Medulla oblongata (tissue), 1 donor: ENCODE measurements around the gene TMC8.

Experiments used
- DNase-seq: peaks from one replicate; pipeline ENCODE4 v3.0.0-alpha.2; 2015; ENCODE audit errors: extremely low spot score

Gene TMC8

DNA sequence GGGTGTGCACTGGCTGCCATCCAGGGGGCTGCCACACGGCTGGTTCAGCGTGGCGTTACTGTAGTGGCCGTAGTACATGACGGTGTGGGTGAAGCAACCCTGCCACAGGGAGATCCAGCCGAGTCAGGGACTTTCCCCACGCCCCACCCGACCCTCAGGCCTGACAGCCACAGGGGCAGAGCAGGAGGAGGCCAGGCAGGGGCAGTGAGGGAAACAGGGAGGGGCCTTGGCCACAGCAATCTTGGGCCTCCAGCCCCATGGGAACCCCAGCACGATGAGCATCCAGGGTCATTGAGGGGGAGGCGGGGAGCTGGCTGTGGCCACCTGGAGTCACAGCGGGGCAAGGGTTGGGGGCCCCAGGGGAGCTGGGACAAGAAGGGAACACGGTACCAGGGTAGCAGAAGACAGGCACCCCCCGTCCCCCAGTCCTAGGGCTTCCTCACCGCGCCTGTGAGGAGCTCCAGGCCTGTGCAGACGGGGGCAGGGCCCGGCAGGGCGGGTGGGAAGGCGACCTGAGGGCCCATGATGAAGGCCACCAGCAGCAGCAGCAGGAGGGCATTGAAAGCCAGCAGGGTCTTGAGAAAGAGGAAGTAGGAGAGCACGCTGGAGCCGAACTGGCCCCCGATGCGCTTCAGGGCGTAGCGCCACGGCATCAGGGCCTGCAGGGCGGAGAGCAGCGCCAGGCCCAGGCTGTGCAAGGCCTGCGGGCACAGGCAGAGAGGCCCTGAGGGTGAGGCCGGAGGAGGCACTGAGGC is 6.3 kb upstream of the TMC8 start:
- DNase-seq = no peak

DNA sequence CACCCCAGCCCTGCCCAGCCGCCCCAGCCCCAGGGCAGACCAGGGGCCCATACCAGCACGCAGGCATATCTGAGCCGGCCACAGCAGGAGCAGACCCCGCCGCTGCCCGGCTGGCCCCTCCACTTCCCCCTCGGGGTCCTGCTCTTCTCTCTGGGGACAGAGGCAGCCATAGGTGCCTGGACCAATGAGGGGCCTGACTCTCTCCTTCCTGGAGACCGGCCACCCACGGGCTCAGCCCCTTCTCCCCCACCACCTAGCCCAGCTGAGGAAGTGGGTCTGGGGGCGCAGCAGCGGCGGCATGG is 5.8 kb upstream of the TMC8 start:
- DNase-seq = no peak

DNA sequence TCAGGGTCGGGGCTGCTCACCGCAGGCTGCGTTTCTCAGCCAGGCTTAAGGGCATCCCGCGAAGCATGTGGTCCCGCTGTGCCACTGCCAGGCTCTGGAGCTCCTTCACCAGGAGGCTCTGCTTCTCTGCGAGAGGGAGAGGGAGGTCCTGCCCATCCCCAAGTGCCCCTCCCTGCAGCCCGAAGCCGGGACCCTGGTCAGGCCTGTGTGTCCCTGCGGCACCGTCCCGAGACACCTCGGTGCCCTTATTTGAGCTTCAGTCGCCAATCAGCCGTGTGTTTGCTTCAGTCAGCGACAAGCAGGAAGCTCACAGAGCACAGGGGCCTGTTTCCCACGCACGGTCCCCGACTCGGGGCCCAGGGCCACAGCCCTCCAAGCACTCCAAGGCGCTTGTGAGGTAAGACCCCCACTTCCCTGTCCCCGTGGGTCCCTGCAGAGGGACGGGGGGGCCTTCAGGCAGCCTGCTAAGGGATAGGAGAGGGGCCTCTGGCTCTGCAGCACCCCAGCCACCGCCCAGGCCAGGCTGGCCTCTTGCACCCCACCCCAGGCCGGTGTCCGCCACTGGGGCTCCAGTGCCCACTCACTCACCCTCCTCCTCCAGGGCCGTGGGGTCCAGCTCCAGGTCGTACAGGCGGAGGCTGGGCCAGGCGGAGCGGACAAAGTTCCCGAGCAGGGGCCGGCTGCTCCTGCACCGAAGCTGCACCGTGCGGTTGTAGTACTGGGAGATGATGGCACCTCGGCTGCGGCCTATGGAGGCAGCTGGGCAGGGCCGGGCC is 5.2 kb upstream of the TMC8 start:
- DNase-seq = no peak

DNA sequence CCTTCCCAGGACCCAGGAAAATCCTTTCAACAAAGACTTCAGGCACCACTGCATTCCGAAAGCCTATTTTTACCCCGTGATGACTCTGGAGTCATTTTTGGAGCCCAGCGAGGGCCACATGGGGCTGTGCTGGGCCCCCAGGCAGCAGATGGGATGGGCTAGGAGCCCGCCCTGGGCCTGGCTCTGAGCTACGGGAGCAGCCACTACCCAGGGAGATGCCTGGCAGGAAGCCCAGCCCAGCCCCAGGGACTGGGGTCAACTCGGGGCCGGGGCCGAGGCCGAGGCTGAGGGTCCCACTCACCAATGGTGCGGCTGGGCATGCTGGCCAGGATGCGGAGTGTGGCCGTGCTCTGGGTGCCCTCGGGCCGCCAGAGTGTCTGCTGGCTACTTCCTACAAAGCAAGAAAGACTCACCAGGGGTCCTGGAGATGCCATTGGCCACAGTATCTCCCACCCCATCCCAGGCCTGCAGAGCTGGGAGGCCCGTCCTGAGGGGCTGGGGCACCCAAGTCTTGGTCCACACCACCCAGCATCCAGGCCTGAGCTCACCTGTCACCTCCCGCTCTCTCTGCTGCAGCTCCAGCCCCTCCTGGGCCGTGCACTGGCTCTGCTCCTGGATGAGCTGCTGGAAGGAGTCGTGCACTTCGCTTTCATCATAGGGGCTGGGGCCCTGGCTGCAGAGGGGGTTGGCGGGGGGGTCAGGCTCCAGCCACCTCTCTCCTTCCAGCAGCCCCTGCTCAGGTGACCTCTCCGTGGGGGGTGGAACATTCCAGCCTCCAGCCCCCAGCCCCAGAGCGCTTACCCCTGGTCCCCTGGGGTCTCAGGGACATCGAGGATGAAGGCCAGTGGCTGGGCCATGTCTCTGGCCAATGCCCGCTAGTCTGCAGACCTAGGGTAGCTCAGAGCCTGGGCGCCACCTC is 4.3 kb upstream of the TMC8 start:
- no peak for DNase-seq

DNA sequence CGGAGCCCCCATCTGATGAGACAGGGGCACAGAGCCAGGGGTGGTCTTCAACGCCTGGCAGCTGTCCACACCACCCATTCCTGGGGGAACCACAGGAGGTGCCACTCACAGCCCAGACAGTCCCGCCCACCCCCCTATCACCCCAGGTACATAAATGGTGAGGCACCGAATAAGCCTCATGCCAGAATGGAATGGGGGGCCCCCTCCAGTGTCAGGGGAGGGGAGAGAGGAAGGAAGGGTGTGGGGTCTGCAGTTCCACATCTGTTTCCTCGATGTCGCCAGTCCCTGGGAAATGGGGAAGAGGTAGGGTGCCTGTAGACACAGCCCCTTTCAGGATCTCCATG is 3.7 kb upstream of the TMC8 start:
- no peak for DNase-seq

DNA sequence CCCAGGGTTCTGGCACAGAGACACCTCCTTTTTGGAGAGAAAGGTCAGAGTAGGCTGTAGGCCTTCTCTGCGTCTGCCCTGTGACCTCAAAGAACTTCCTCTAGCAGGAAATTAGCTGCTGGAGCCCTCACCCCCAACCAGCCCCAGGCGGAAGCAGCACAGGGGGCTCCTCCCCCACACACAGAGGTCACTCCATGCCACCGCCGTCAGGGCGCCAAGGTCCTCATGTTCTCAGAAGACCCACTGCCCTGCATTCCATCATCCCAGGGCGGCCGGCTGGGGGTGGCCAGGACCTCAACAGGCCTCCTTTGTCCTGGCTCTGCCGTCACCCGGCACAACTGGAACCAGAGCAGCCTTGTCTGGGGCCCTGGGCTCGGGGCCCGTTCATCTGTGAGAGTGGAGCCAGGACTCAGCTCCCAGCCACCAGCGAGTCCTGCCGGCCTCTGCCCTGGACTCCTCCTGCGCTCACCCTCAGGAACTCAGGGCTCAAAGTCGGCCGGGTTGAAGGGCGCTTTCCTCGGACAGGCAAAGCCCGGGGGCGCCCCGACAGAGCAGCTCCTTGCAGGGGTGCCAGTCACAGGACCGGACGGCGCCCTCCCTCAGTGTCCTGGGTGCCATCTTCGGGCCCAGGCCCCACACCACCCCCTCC is 3.2 kb upstream of the TMC8 start:
- peak; percentile 95 for DNase-seq

DNA sequence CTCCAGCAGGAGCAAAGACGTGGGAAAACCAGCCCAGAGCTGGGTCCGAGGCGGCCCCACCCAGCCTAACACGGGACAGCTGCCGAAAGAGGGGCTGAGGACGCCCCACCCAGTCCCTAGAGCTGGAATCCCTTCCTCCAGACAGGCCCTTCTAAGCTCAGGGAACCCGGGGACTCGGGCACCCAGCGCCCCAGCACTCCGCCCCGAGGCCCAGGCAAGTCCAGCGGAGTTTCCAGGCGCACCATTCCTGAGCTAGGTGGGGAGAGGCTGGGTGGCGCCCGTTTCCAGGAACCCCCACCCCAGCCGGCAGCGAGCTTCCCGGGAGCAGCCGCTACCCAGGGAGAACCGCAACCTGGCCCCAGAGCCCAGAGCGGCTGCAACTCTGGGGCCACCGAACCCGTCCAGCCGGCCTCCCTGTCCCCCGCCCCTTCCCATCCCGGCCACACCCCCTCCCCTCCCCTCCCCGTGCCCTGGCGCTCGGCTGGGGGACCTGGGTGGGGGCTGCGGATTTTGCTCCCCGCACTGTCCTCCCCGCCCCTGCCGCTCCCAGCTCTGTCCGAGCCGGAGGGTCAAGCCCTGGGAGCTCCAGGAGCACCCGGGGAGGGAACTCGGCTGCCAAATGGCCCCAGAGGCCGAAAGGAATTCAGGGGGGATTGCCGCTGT is 2.6 kb upstream of the TMC8 start:
- DNase-seq = no peak

DNA sequence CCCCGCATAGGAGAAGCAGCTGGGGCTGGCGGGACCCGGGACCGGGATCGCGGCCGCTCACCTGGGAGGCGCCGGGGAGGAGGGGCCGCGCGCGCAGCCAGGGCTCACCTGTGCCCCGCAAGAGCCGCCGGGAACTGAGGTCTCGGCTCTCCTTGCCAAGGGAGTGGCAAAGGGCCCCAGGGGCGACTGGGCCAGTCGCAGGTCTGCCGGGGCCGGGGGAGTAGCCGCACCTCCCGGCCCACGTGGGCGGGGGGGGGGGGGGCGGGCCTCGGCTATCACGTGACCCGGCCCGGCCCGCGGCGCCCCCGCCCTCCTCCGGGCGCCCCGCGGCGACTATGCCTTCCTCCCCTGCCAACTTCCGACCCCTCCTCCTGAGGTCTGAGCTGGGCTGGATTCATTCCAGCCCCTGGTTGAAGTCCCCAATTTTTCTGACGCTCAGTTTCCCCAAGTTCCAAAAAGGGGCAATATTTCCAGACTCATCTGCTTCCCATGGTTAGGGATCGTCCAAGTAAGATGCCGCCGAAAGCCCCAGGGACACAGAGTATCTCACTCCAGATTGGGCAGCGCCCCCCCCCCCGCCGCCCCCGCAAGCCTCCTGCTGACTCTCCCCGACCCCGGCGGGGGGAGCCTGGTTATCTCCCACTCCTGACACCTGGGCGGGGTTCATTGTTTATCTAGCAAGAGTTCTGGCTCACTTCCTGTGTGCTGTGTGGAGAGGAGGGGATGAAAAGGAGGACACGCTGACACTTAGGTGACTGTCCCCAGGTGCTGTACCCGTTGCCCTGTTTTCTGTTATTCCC is 1.8 kb upstream of the TMC8 start, which contains the start of gene TMC6:
TMC6 (minus strand) TSS at position 205 of the 800 bp plus-strand sequence. CDS start 1,923 bp downstream, outside the sequence.
- peak; percentile 79 for DNase-seq

DNA sequence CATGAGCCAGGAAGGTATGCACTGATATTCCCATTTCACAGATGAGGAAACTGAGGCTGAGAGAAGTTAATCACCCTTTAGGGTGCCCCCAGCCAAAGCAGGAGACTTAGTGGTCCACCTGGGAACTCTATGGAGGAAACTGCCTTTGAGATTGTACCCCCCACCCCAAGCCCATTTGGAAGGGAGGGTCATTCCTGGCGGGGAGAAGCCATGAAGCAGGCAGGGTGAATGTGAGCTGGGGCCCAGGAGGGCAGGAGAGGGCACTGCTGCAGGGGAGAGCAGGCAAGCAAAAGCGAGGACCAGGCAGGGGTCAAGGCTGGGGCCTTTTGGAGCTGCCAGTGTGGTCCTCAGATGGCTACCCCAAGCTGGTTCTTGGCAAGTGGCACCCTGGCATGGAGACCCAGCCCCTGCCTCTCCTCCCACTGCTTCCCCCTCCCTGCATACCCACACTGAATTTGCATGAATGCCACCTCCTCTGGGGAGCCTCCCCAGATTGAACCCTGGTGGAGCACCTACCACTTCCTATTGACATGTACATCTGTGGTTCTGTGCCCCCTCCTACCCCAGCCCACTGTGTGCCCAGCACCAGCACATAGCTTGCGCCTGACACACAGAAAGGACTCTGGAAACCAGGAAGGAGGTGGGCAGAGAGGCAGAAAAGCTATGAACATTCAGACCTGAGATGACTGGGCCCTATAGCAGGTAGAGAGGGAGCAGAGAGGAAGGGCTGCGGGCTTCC is 1.1 kb upstream of the TMC8 start:
- DNase-seq = no peak

DNA sequence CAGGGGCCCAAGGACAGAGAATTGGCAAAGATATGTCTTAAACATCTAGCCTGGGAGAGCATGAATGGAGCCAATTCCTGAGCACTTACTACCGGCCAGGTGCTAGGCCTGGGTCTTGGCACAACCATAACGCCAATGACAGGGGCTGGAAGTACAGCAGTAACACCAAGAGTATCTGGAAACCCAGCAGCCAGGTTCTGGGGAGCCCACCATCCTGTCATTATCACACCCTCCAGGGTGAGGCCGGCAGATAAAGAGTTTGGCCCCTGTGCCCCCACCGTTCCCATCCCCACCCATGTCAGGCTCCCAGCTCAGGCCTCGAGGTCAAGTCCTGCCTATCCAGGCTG is 508 bp upstream of the TMC8 start:
- DNase-seq = no peak

DNA sequence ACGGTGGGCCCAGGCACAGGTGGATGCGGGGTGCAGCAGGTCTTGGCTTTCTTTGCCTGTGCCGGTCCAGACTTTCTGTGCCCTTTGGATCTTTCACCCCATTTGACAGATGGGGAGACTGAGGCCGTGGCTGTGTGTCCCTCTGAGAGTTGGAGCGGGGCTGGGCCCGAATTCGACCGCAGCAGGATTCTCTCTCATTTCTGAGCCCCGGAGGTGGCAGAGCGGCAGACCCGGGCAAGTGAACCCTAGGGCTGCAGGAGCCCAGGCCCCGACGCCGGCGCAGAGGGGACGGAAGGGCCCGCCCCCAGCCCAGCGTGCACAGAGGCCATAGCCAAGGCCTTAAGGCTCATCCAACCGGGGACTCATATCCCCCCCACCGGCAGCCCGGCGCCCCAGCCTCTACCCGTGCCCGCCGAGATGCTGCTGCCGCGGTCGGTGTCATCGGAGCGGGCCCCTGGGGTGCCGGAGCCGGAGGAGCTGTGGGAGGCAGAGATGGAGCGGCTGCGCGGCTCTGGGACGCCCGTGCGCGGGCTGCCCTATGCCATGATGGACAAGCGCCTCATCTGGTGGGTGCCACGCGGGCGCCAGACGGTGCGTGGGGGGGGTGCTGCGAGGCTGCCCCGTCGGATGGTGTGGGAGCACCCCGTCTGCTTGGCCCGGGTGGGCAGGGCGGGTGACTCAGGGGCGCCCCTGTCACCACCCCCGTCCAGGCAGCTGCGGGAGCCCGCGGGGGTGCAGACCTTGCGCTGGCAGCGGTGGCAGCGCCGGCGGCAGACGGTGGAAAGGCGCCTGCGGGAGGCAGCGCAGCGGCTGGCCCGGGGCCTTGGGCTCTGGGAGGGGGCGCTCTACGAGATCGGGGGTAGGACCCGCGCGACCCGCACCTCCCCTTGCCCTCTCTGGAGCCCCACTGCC is 857 bp downstream of the TMC8 start:
- no peak for DNase-seq

DNA sequence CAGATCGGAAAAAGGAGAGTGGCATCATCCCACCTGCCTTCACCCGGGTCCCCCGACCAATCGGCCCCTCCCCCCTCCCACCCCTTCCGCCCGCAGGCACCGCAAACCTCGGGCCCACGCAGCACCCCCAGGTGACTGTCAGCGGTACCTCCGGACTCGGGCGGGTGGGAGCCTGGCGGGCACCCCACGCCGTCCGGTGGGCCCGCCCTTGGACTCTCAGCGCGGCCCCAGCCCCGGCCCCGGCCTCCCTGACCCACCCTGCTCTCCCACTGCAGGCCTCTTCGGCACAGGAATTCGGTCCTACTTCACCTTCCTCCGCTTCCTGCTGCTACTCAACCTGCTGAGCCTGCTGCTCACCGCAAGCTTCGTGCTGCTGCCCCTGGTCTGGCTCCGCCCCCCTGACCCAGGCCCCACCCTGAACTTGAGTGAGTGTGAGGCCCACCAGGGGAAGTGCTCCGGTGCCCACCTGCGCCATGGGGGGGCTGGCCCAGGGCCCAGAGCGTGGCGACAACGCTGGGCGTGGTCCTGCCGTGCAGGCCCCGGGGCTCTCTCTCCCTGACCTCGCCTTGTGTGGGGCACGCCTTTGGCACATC is 1.6 kb downstream of the TMC8 start:
- DNase-seq = no peak

DNA sequence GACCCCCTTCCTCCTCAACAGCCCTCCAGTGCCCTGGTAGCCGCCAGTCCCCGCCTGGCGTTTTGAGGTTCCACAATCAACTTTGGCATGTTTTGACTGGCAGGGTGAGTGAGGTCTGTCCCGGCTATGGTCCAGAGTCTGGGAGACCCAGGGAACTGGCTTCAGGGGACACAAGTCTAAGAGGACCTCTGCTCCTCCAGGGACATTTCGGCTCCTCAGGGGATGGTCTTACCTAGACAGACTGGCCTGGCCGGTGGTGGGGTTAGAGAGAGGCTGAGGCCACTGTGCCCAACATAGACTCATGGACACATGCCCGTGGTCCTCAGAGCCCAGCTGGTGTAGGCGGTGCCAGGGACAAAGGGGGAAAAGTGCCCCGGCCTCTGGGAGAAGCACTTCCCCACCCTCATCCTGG is 2.2 kb downstream of the TMC8 start:
- DNase-seq = no peak

DNA sequence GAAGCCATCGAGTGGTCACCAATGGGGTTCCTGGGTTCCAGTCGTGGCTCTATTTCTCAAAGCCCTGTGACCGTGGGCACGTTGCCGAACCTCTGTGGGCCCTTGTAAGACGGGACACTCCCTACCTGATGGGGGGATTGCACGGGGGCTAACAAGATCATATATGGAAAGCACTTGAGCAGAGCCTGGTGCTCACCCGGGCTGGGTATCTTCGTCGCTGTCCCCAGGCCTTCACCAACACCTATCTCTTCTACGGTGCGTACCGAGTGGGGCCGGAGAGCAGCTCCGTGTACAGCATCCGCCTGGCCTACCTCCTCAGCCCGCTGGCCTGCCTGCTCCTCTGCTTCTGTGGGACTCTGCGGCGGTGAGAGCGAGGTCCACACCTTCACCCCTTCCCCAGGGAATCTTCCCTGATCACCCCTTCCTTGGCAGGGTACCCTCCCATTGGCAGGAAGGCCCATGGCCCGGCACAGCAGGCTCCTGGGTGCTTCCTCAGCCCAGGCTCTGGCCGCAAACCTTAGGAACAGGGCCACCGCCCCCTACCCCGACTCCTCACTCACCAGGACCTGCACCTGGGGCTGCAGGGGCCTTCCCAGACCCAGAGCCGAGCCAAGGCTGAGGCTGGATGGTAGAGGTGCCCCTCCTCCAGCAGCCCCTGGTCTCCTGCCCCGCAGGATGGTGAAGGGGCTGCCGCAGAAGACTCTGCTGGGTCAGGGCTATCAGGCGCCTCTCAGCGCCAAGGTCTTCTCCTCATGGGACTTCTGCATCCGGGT is 2.8 kb downstream of the TMC8 start:
- DNase-seq = no peak

DNA sequence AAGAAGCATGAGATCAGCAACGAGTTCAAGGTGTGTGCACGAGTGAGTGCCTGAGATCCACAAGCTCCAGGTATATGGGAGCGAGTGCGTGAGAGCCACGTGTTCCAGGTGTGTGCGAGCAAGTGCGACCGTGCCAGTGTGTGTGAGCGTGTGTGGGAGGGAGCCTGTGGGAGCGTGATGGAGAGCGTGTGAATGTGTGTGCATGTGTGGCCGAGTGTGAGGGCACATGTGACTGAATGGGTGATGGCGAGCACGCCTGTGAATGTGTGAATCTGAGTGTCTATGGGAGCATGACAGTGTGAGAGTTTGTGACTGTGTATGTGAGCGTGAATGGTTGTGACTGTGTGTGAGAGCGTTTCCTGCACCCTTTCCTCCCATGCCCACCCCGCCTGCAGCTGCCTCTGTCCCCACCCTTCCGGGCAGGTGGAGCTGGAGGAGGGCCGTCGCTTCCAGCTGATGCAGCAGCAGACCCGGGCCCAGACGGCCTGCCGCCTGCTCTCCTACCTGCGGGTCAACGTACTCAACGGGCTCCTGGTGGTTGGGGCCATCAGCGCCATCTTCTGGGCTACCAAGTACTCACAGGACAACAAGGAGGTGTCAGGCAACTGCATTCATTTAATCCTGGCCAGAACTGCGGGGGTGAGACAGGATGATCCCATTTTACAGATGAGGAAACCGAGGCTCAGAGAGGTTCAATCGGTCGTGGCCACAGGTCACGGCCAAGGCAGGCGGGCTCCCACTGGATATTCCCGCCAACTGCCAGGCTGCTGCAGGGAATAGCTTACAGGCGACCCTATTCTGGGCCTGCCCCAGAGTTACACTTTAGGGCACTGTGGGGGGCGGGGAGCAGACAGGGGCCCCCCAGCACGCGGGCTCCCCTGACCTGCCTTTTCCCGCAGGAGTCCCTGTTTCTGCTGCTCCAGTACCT is 3.7 kb downstream of the TMC8 start:
- no peak for DNase-seq

DNA sequence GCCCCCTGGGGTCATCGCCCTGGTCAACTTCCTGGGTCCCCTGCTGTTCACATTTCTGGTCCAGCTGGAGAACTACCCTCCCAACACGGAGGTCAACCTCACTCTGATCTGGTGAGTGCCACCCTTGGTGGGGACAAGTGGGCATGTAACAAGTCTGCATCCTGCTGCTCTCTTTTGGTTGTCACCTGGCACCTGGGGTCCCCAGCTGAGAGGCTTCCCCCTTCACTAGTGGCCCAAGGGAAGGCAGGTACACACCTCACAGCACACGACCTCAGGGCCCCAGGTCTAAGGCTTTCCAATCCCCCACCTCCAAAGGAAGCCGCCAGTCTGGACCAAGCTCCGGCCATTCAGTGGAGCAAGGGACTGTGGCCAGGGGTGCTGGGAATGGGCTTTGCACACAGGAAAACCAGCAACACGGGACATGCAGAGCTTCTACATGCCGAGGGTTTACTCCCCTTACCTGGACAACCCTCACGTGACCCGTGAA is 4.4 kb downstream of the TMC8 start:
- DNase-seq = no peak
